GM18517 (cell line): ENCODE measurements around the gene MIA.
"Not testable (repeated sequence)": the region's sequence is repeated elsewhere in the genome, so short reads cannot be mapped to it uniquely, and the experiment has no call there.

Experiments used
- ATAC-seq: cut with Tn5 transposase; IDR thresholded peaks from one replicate; pipeline ENCODE4 v1.9.1; 2021; ENCODE audit warnings: mild to moderate bottlenecking, moderate library complexity; ENCODE audit not compliant: unreplicated experiment

MIA gene

DNA sequence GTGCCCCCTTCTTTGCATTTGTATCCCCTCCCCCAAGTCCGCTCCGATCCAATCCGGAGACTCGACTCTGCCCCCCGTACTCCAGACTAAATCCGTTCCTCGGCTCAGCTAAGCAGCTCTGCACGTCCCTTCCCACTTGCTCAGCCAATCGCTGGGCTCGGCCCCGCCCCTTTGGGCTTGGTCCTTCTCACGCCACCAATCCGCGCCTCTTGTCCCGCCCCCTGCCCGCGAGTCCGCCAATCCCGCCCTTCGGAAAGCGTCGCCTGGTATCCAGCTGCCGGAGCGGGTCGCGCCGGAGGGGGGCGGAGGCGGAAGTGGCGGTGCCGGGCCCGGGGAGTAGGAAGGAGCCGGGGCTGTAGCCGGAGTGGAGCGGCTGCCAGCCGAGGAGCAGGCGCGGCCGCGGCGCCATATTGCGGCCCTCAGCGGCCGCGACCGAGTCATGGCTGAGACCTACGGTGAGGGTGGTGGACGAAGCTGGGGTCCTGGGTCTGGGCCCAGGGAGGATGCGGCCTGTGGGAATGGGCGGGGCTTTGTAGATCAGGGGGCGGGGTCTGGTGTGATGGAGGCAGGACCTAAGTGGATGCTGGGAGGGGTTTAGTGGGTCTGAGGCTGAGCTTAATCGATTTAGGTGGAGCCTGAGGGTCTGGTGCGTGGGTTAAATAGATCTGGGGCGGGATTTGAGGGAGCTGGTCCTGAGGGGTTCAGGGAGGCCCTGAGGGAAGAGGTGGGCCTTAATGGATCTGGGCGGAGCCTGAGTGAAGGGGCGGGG is 2.8 kb downstream of the MIA start, which contains the start of gene RAB4B:
RAB4B (plus strand) TSS at position 311 of the 769 bp plus-strand sequence; CDS start at position 440, 129 bp downstream.
- peak; percentile 54 for ATAC-seq

DNA sequence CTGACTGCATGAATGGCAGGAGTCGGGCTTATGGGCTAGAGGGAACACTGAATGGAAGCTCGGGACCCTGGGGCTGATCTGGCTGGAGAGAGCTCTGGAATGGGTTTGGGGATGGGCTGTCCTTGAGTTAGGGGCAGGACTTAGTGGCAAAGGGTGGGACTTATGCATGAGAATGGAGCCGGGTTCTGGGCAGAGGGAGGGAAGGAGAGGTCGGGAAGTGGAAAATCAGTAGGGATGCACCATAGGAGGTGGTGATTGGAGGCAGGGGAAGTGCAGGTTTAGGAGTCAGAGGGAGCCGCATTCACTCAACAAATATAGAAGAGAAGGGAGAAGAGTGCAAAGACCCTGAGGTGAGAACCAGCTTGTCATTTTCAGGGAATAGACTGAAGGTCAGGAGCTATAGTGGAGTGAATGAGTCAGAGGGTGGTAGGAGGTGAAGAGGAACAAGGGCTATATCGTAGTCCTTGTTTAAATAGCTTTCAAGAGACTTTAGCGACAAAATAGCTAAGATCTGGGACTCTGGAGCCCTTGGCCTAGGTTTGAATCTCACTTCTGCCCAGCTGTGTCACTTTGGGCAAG is 3.5 kb downstream of the MIA start:
- no peak for ATAC-seq

GRCh38 chr19:40780582-40780981 is 5.3 kb downstream of the MIA start:
- ATAC-seq = no peak

DNA sequence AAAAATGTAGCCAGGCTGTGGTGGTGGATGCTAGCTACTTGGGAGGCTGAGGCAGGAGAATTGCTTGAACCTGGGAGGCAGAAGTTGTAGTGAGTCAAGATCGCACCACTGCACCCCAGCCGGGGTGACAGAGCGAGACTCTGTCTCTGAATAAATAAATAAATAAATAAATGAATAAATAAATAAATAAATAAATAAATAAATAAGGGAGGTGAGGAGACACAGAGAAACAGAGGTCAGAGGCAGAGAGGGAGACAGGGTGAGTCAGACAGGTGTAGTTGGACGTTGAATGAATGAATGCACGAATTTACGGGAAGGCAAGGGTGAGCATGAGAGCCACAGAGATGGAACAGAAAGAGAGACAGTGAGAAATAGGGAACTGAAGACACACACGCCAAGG is 5.8 kb downstream of the MIA start:
- no peak for ATAC-seq

- no peak for ATAC-seq
Measured at GRCh38 chr19:40783711-40784110, 8.4 kb downstream of the MIA start.

- not testable (repeated sequence) for ATAC-seq
Measured at GRCh38 chr19:40784146-40784545, 8.8 kb downstream of the MIA start.

GRCh38 chr19:40785526-40785925 is 10.2 kb downstream of the MIA start:
- ATAC-seq = no peak

DNA sequence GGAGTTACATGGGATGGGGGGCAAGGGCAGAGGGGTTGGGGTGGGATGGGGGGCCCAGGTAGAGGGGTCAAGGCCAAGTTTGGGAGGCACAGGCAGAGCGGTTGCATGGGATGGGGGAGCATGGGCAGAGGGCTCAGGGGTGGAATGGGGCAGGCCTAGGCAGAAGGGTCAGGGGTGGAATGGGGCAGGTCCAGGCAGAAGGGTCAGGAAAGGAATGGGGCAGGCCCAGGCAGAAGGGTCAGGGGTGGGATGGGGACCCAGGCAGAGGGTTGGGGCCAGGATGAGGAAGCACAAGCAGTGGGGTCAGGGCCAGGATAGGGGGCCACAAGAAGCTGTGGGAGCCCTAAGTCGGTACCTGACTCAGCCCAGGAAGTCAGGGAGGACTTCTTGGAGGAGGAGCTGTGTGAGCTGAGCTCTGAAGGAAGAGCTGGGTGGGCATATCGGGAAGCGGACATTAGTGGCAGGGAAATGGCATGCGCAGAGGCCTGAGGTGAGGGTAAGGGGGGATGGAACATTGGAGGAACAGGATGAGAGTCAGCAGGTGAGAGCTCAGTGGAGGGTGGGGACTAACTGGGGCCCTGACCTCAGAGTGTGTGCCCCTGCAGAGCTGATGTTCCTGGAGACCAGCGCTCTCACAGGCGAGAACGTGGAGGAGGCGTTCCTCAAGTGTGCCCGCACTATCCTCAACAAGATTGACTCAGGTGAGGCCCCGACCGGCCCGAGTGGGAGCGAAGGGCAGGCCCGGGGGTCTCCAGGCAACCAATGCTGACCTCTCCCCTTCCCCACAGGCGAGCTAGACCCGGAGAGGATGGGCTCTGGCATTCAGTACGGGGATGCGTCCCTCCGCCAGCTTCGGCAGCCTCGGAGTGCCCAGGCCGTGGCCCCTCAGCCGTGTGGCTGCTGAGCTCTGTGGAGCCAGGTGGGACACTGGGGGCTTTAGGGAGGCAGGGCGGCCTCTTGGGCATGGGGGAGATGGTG is 11.0 kb downstream of the MIA start:
- no peak for ATAC-seq

DNA sequence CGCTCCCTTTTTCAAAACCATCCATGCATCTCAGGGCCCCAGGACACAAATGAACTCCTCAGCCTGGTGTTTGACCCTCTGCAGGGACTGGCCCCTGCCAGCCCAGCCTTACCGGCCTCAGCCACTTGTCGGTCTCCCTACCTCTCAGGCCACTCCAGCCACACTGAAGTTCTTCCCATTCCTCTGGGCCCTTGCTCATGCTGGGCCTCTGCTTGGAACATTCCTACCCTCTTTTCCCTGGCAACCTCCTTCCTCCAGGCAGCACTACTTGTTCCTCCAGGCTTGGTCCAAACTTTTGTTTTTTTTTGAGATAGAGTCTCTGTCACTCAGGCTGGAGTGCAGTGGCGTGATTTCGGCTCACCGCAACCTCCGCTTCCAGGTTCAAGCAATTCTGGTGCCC is 16.0 kb downstream of the MIA start:
- no peak for ATAC-seq

DNA sequence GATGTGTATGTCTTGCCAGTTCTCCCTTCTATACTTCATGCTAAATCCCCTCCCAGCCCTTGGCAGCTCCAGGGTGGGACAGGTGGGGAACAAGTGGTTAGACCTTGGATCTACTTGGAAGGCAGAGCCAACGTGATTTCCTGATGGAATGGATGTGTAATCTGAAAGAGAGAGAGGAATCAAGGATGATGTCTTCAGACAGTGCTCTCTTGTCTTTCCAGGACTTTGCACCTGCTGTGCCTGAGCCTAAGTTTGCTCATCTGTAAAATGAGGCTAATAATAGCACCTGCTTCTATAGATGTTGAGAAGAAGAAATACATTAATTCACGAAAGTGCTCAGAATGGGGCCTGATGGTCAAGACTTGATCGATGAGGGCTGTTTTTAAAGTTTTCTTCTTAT is 16.7 kb downstream of the MIA start:
- ATAC-seq = no peak

DNA sequence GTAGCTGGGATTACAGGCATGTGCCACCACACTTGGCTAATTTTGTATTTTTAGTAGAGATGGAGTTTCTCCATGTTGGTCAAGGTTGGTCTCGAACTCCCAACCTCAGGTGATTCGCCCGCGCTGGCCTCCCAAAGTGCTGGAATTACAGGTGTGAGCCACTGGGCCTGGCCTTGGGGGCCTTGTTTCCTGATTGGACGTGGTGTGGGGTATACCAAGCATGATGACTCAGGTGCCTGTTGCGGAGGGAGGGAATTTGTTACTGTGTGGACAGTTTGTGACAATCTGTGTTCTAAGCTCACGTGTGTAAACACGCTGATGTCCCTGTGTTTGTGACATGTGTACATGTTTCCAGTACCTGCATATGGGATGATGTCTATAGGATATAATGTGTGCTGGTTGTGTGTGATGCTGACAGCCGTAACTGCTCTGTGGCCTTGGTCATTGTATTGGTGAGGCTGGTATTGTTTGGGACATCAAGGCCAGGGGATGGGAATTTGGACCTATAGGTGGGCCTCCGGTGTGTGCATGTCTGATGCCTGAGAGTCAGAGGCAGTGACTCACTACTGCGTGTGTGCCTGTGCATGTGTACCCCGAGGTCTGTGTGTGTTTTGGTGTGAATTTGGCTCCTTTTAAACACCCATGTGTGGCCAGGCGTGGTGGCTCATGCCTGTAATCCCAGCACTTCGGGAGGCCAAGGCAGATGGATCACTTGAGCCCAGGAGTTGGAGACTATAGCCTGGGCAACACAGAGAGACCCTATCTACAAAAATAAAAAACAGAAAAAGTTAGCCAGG is 22.0 kb downstream of the MIA start:
- ATAC-seq = no peak

DNA sequence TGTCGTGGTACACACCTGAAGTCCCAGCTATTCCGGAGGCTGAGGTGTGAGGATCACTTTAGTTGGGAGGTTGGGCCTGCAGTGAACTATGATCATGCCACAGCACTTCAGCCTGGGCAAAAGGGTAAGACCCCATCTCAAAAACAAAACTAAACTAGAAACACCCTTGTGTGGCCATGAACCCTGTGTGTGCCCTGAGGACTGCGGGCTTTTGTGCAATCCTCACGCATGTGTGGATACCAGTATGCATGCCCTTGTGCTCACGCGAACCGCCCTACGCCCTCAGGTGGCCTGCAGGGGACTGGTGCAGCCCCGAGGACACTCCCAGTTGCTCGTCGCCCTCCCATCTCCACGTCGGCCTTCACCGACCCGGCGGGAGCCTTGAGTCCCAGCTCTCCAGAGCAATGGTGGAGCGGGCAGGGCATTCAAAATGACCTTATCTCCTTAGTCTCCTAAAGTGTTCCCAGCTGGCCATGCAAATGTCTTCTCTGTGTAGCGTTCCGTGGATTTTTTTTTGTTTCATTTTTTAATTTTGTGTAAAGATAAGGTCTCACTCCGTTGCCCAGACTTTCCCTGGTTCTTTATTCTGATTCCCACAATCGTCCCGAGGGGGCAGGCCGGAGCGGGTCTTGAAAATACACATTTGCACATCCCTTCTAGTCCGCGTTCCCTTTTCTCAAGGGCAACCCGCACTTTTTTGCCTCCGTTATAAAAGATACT is 22.8 kb downstream of the MIA start:
- ATAC-seq = peak; percentile 18

DNA sequence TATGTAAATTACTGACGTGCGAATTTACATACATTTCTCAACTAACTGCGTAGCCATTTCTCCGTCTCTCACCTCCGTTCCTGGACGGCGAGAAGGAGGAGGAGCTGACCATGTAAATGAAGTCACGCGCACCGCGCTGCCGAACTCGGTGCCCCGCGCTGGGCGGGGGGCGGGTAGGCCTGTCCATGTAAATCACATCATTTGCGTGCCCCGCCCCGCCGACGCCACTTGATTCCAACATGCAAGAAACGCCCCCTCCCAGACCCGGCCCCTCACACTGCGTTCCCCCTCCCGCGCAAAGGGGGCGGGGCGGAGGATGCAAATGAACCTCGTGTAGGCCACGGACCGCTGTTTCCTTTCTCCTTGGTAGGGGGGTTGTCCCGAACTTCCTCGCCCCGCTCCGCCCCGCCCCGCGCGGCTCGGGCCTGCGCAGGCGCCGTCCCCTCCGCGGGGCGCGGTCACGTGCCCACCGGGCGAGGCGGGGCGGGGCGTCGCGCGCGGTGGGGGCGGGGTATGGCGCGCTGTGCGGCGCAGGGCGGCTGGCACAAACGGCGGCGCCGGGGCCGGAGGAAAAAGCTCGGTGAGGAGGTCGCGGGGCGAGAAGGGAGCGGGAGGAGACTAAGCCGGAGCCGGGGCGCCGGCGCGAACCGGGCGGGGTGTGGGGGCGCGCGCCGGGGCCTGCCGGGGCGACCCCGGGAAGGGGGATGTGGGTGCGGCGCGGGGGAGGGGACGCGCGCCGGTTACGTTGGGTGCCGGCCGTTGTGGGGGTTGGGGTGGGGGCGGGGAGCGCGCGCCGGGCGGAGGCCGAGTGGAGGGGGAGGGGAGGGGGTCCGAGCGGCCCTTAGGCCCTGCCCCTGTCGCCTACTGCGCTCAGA is 23.6 kb downstream of the MIA start, which contains the start of gene EGLN2:
EGLN2 (plus strand) TSS at position 509 of the 875 bp plus-strand sequence. CDS start 1,382 bp downstream, outside the sequence.
- ATAC-seq = peak; percentile 76

DNA sequence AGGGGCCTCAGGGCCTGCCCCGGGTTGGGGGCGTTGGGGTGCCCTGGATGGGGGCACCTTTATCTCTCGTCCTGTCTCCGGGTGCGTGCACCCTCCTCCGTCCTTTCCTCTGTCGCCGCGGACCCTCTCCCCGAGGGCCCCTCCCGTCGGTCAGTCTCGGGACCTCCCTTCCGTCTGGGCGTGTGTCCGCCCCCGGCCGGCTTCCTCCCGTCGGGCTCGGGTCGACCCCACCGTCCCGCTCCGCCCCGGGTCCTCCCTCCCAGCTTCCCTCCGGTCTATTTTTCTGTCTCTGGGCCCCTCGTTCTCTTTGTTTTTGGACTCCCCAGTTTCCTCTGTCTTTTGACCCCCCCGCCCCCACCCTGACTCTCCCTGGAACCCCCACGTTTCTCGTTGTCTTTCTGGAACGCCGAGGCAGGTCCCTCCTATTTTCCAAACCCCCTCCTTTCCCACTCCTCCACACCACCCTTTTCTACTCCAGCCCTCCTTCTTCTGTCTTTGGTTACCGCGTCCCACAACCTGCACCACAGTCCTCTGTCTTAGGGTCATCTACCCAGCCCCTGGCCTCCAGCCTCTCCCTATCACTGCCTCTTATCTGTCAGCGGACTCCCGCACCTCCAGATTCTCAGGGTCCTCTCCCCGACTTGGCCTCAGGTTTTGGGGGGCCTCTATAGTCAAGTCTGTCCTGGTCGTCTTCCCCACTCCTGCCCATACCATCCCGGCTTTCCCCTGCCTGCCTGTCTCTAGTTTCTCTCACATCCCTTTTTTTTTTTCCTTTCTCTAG is 24.4 kb downstream of the MIA start:
- ATAC-seq = no peak

DNA sequence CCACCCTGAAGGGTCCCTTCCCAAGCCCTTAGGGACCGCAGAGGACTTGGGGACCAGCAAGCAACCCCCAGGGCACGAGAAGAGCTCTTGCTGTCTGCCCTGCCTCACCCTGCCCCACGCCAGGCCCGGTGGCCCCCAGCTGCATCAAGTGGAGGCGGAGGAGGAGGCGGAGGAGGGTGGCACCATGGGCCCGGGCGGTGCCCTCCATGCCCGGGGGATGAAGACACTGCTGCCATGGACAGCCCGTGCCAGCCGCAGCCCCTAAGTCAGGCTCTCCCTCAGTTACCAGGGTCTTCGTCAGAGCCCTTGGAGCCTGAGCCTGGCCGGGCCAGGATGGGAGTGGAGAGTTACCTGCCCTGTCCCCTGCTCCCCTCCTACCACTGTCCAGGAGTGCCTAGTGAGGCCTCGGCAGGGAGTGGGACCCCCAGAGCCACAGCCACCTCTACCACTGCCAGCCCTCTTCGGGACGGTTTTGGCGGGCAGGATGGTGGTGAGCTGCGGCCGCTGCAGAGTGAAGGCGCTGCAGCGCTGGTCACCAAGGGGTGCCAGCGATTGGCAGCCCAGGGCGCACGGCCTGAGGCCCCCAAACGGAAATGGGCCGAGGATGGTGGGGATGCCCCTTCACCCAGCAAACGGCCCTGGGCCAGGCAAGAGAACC is 25.1 kb downstream of the MIA start:
- no peak for ATAC-seq

- ATAC-seq = no peak
Measured at GRCh38 chr19:40800997-40801377, 25.7 kb downstream of the MIA start.

DNA sequence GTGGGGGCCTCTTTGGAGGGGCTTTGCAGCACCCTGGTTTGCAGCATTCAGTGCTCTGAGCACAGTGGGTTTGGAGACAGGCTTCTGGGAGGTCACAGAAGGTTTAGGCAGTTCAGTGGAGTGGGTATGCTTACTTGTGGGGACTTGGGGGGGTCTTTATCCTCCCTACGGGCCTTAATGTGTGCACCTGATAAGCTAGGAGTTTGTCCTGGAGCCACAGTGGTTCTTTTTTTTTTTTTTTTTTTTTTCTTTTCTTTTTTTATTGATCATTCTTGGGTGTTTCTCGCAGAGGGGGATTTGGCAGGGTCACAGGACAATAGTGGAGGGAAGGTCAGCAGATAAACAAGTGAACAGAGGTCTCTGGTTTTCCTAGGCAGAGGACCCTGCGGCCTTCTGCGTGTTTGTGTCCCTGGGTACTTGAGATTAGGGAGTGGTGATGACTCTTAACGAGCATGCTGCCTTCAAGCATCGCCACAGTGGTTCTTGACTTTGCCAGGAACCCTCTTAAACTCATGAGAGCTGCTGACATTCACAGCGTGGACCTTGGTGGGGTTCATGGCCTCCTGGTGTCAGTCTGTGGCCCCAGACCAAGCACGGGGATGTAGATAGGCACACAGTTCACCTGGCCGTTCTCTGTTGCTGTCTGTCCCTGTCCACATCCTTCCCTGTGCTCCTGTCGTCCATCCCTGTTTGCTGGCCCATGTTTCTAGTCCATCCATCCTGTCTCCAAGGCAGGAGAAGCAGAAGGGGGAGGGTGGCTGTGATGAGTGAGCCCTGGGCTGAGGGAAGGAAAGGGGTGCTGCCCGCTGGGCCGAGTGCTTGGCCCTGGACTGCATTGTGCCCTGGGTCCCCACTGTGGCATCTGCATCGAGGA is 26.3 kb downstream of the MIA start:
- no peak for ATAC-seq
